GM19035 (cell line): ENCODE data around the gene SFT2D3.

Source experiments
- ATAC-seq: cut with Tn5 transposase; IDR thresholded peaks from one replicate; pipeline ENCODE4 v1.9.1; 2021; ENCODE audit not compliant: unreplicated experiment

Gene SFT2D3

GRCh38 chr2:127681288-127681804 is 20.0 kb upstream of the SFT2D3 start:
- no peak for ATAC-seq

- no peak for ATAC-seq
Measured at GRCh38 chr2:127681976-127682857, 19.1 kb upstream of the SFT2D3 start.

- ATAC-seq: no peak
Measured at GRCh38 chr2:127683056-127683455, 18.2 kb upstream of the SFT2D3 start.

- ATAC-seq: no peak
Measured at GRCh38 chr2:127683757-127684156, 17.5 kb upstream of the SFT2D3 start.

GRCh38 chr2:127685410-127686080 is 15.8 kb upstream of the SFT2D3 start:
- no peak for ATAC-seq

- ATAC-seq: no peak
Measured at GRCh38 chr2:127688405-127688804, 12.9 kb upstream of the SFT2D3 start.

- ATAC-seq: no peak
Measured at GRCh38 chr2:127690696-127691095, 10.6 kb upstream of the SFT2D3 start.

- no peak for ATAC-seq
Measured at GRCh38 chr2:127694986-127695385, 6.3 kb upstream of the SFT2D3 start.

- no peak for ATAC-seq
Measured at GRCh38 chr2:127695491-127696472, 5.5 kb upstream of the SFT2D3 start.

- ATAC-seq: no peak
Measured at GRCh38 chr2:127697482-127698180, 3.7 kb upstream of the SFT2D3 start.

GRCh38 chr2:127698553-127699355 is 2.5 kb upstream of the SFT2D3 start:
- no peak for ATAC-seq

- ATAC-seq: peak; percentile 55
Measured at GRCh38 chr2:127700527-127701192, 637 bp upstream of the SFT2D3 start.

- ATAC-seq: peak; percentile 49
Measured at GRCh38 chr2:127701651-127702394, 526 bp downstream of the SFT2D3 start.

- ATAC-seq: no peak
Measured at GRCh38 chr2:127702395-127703009, 1.2 kb downstream of the SFT2D3 start.

GRCh38 chr2:127703282-127703681 is 2.0 kb downstream of the SFT2D3 start:
- ATAC-seq: no peak

- ATAC-seq: no peak
Measured at GRCh38 chr2:127704641-127705390, 3.5 kb downstream of the SFT2D3 start.
